Astrocyte (in vitro differentiated cells and primary cell): Measurements from ENCODE around the gene PAXIP1. TPM values are rescaled to one million over a fixed set of nuclear protein-coding genes. Genes with fewer than 3 reads are reported as not detected.

Experiments
- DNase-seq: peaks from one replicate; pipeline ENCODE4 v3.0.0-alpha.2; 2010; ENCODE audit warnings: low read depth
- FAIRE-seq: peaks from 2 replicates; lab custom pipeline; 2011; peaks lifted over from hg19 to GRCh38; lab: Jason Lieb, UNC
- H2AFZ ChIP-seq: 2 replicates; pipeline ENCODE4 v1.6.0; 2012; ENCODE audit warnings: low read depth, low read length, inconsistent platforms
- H3K27ac ChIP-seq: 2 replicates; pipeline ENCODE4 v1.5.1; 2011; ENCODE audit warnings: low read depth, low read length, inconsistent platforms
- H3K27me3 ChIP-seq: 2 replicates; pipeline ENCODE4 v1.6.0; 2011; ENCODE audit warnings: low read length, inconsistent platforms; ENCODE audit not compliant: insufficient read depth
- H3K36me3 ChIP-seq: 2 replicates; pipeline ENCODE4 v1.5.1; 2011; ENCODE audit warnings: low read length, inconsistent platforms; ENCODE audit not compliant: insufficient read depth
- H3K4me1 ChIP-seq: 2 replicates; pipeline ENCODE4 v1.5.1; 2011; ENCODE audit warnings: low read length, inconsistent platforms; ENCODE audit not compliant: insufficient read depth
- H3K4me2 ChIP-seq: 2 replicates; pipeline ENCODE4 v1.6.0; 2012; ENCODE audit warnings: low read length, inconsistent platforms
- H3K4me3 ChIP-seq: 2 replicates; pipeline ENCODE4 v1.5.1; 2011; ENCODE audit warnings: low read depth, mild to moderate bottlenecking, low read length, inconsistent platforms; ENCODE audit not compliant: insufficient read depth
- H3K79me2 ChIP-seq: 2 replicates; pipeline ENCODE4 v1.6.0; 2012; ENCODE audit warnings: mild to moderate bottlenecking, low read length, inconsistent platforms; ENCODE audit not compliant: insufficient read depth
- H3K9ac ChIP-seq: 2 replicates; pipeline ENCODE4 v1.6.0; 2012; ENCODE audit warnings: mild to moderate bottlenecking, low read length, inconsistent platforms
- H3K9me3 ChIP-seq: 2 replicates; pipeline ENCODE4 v1.5.1; 2012; ENCODE audit warnings: low read depth, mild to moderate bottlenecking, low read length, inconsistent platforms; ENCODE audit not compliant: insufficient read depth
- H4K20me1 ChIP-seq: 2 replicates; pipeline ENCODE4 v1.6.0; 2012; ENCODE audit warnings: low read length, inconsistent platforms; ENCODE audit not compliant: insufficient read depth
- H3K27ac Mint-ChIP-seq: one replicate; pipeline ENCODE4 v1.8.0; 2021; ENCODE audit warnings: mild to moderate bottlenecking, mixed read lengths; ENCODE audit not compliant: unreplicated experiment
- H3K27me3 Mint-ChIP-seq: one replicate; pipeline ENCODE4 v1.8.0; 2021; ENCODE audit warnings: low read depth, mixed read lengths; ENCODE audit not compliant: unreplicated experiment
- H3K36me3 Mint-ChIP-seq: one replicate; pipeline ENCODE4 v1.8.0; 2021; ENCODE audit warnings: low read depth, mixed read lengths; ENCODE audit not compliant: unreplicated experiment
- H3K4me1 Mint-ChIP-seq: one replicate; pipeline ENCODE4 v1.8.0; 2021; ENCODE audit warnings: low read depth, mixed read lengths; ENCODE audit not compliant: unreplicated experiment
- H3K4me3 Mint-ChIP-seq: one replicate; pipeline ENCODE4 v1.8.0; 2021; ENCODE audit warnings: mild to moderate bottlenecking, moderate library complexity, mixed read lengths; ENCODE audit not compliant: unreplicated experiment
- H3K9me3 Mint-ChIP-seq: one replicate; pipeline ENCODE4 v1.8.0; 2021; ENCODE audit warnings: mild to moderate bottlenecking, mixed read lengths; ENCODE audit not compliant: unreplicated experiment
- CTCF ChIP-seq: IDR thresholded peaks from 2 replicates; pipeline ENCODE4 v1.5.1; 2011; ENCODE audit warnings: low read depth, mild to moderate bottlenecking, inconsistent platforms, low read length, moderate library complexity; ENCODE audit not compliant: insufficient read depth
- EZH2 ChIP-seq: IDR thresholded peaks from 2 replicates; pipeline ENCODE4 v1.6.1; 2012; ENCODE audit warnings: mild to moderate bottlenecking, low read length, inconsistent platforms; ENCODE audit not compliant: insufficient read depth
- total RNA-seq: library from RNA; stranded (reverse); gene quantifications from 2 replicates; pipeline ENCODE4 v1.2.1, GENCODE V29; 2021

Gene PAXIP1
- total RNA-seq, 1 donor from 2014 or later = 12.7 TPM

- Histone ChIP-seq H3K9me3 (no peaks in the 10 kb centered on the region), H3K79me2 (peaks cover 27% of the 10 kb centered on the region), H3K4me1 (no peaks in the 10 kb centered on the region), H3K4me3 (no peak overlapping the region), H3K27ac (no peak overlapping the region), H3K4me2 (no peak overlapping the region), H4K20me1 (peaks cover 23% of the 10 kb centered on the region), H3K27me3 (no peaks in the 10 kb centered on the region), H3K36me3 (peaks cover 13% of the 10 kb centered on the region), H3K9ac (no peak overlapping the region), H2AFZ (no peak overlapping the region)
- Mint-ChIP-seq H3K27me3 (no peaks in the 10 kb centered on the region), H3K36me3 (peaks cover 4% of the 10 kb centered on the region), H3K27ac (no peak overlapping the region), H3K4me1 (no peaks in the 10 kb centered on the region), H3K9me3 (no peaks in the 10 kb centered on the region), H3K4me3 (no peak overlapping the region)
- DNase-seq (no peak), FAIRE-seq (no peak)
- no peak for TF ChIP-seq EZH2
- no peak for TF ChIP-seq CTCF
These were observed 6.8 kb downstream of the PAXIP1 start for GRCh38 chr7:154996101-154996500.

- Mint-ChIP-seq H3K27me3 (no peaks in the 10 kb centered on the region), H3K4me1 (no peaks in the 10 kb centered on the region), H3K27ac (no peak overlapping the region), H3K9me3 (no peaks in the 10 kb centered on the region), H3K4me3 (no peak overlapping the region), H3K36me3 (peaks cover 4% of the 10 kb centered on the region)
- DNase-seq = no peak
- no peak overlapping the region for H2AFZ ChIP-seq
- no peaks in the 10 kb centered on the region for H3K9me3 ChIP-seq
- peaks cover 19% of the 10 kb centered on the region for H3K36me3 ChIP-seq
- H3K27me3 ChIP-seq = no peaks in the 10 kb centered on the region
- FAIRE-seq = no peak
- H3K79me2 ChIP-seq = peaks cover 16% of the 10 kb centered on the region
- H3K4me2 ChIP-seq = no peak overlapping the region
- H4K20me1 ChIP-seq = peaks cover 12% of the 10 kb centered on the region
- H3K4me1 ChIP-seq = no peaks in the 10 kb centered on the region
- H3K9ac ChIP-seq = no peak overlapping the region
- TF ChIP-seq CTCF (no peak), EZH2 (no peak)
- H3K4me3 ChIP-seq = no peak overlapping the region
- no peak overlapping the region for H3K27ac ChIP-seq
These were observed 7.9 kb downstream of the PAXIP1 start for GRCh38 chr7:154994996-154995395.

- Mint-ChIP-seq H3K9me3 (no peaks in the 10 kb centered on the region), H3K27ac (no peak overlapping the region), H3K4me1 (no peaks in the 10 kb centered on the region), H3K36me3 (peaks cover 5% of the 10 kb centered on the region), H3K4me3 (no peak overlapping the region), H3K27me3 (no peaks in the 10 kb centered on the region)
- DNase-seq (no peak), FAIRE-seq (no peak)
- Histone ChIP-seq H3K27ac (no peak overlapping the region), H3K4me1 (no peaks in the 10 kb centered on the region), H2AFZ (no peak overlapping the region), H3K9me3 (no peaks in the 10 kb centered on the region), H3K36me3 (peaks cover 11% of the 10 kb centered on the region), H3K27me3 (no peaks in the 10 kb centered on the region), H3K4me2 (no peak overlapping the region), H3K4me3 (no peak overlapping the region), H3K9ac (no peak overlapping the region), H3K79me2 (peaks cover 5% of the 10 kb centered on the region), H4K20me1 (no peaks in the 10 kb centered on the region)
- TF ChIP-seq CTCF (no peak), EZH2 (no peak)
These were observed 11.9 kb downstream of the PAXIP1 start for GRCh38 chr7:154990964-154991540.
